ENCODE measurements around the gene DNAH2.
"Not testable (repeated sequence)": the region's sequence is repeated elsewhere in the genome, so short reads cannot be mapped to it uniquely, and the experiment has no call there.

DNAH2 gene

GRCh38 chr17:7780736-7781135 is 63.2 kb downstream of the DNAH2 start:
- DNase-seq = no peak

GRCh38 chr17:7781429-7781828 is 63.9 kb downstream of the DNAH2 start:
- no peak for DNase-seq

GRCh38 chr17:7782240-7782639 is 64.7 kb downstream of the DNAH2 start:
- no peak for DNase-seq

GRCh38 chr17:7786866-7787265 is 69.3 kb downstream of the DNAH2 start:
- no peak for DNase-seq

- no peak for DNase-seq
Measured at GRCh38 chr17:7789131-7789530, 71.6 kb downstream of the DNAH2 start.

GRCh38 chr17:7790150-7790549 is 72.6 kb downstream of the DNAH2 start:
- DNase-seq = no peak

- DNase-seq = no peak
Measured at GRCh38 chr17:7792611-7793010, 75.1 kb downstream of the DNAH2 start.

GRCh38 chr17:7794075-7794663 is 76.6 kb downstream of the DNAH2 start:
- DNase-seq = no peak

- no peak for DNase-seq
Measured at GRCh38 chr17:7797976-7798375, 80.4 kb downstream of the DNAH2 start.

- no peak for DNase-seq
Measured at GRCh38 chr17:7798839-7799238, 81.3 kb downstream of the DNAH2 start.

- no peak for DNase-seq
Measured at GRCh38 chr17:7803981-7804380, 86.4 kb downstream of the DNAH2 start.

GRCh38 chr17:7806587-7806986 is 89.0 kb downstream of the DNAH2 start:
- no peak for DNase-seq

GRCh38 chr17:7807206-7807605 is 89.7 kb downstream of the DNAH2 start:
- DNase-seq = no peak

- DNase-seq = no peak
Measured at GRCh38 chr17:7809086-7809790, 91.7 kb downstream of the DNAH2 start.

GRCh38 chr17:7809791-7810343 is 92.3 kb downstream of the DNAH2 start:
- not testable (repeated sequence) for DNase-seq

GRCh38 chr17:7811251-7811650 is 93.7 kb downstream of the DNAH2 start:
- DNase-seq = no peak

- DNase-seq = no peak
Measured at GRCh38 chr17:7814969-7815368, 97.4 kb downstream of the DNAH2 start.

- DNase-seq = no peak
Measured at GRCh38 chr17:7816926-7817642, 99.5 kb downstream of the DNAH2 start.

GRCh38 chr17:7817643-7817964 is 100.1 kb downstream of the DNAH2 start:
- DNase-seq = no peak

- DNase-seq = no peak
Measured at GRCh38 chr17:7818026-7818425, 100.5 kb downstream of the DNAH2 start.

GRCh38 chr17:7818746-7819645 is 101.5 kb downstream of the DNAH2 start:
- DNase-seq = no peak

GRCh38 chr17:7820231-7820630 is 102.7 kb downstream of the DNAH2 start:
- DNase-seq = no peak

- DNase-seq = no peak
Measured at GRCh38 chr17:7822126-7822525, 104.6 kb downstream of the DNAH2 start.

Measured in NCI-H2107 (cell line).